HepG2 (cell line): ENCODE results near the gene SSBP4. TPM values are rescaled to one million over a fixed set of nuclear protein-coding genes. Genes with fewer than 3 reads are reported as not detected.

Experiments
- HNF4G ChIP-seq, 2 experiments: sonication (generic) in 1 of 2; formaldehyde crosslinking in 1 of 2; IDR thresholded peaks; 2 replicates each; pipeline versions ENCODE4 v1.4.0 to v1.6.1; 2011 to 2020; ENCODE audit warnings: borderline replicate concordance in 2 of 2, low read depth in 2 of 2, mild to moderate bottlenecking in 2 of 2, low read length in 1 of 2, missing genetic modification reagents in 1 of 2, moderate library complexity in 1 of 2
- IKZF1 ChIP-seq: fragments of 450-650 bp; IDR thresholded peaks from 2 replicates; pipeline ENCODE4 v1.7.1; 2016
- JUND ChIP-seq: sonication (generic); formaldehyde crosslinking; IDR thresholded peaks from 2 replicates; pipeline ENCODE4 v1.8.0; 2022; ENCODE audit warnings: mild to moderate bottlenecking, missing genetic modification reagents
- MED13 ChIP-seq: sonication (generic); formaldehyde crosslinking; IDR thresholded peaks from 2 replicates; pipeline ENCODE4 v1.5.0; 2020; ENCODE audit warnings: missing genetic modification reagents
- NCOR1 ChIP-seq: fragments of 200-600 bp; sonication (generic); IDR thresholded peaks from 2 replicates; pipeline ENCODE4 v1.7.0; 2017; ENCODE audit warnings: antibody characterized with exemption, low read length, borderline replicate concordance
- PAWR ChIP-seq: sonication (generic); formaldehyde crosslinking; IDR thresholded peaks from 2 replicates; pipeline ENCODE4 v1.4.0; 2020; ENCODE audit warnings: missing genetic modification reagents, mild to moderate bottlenecking, borderline replicate concordance
- PHB2 ChIP-seq: fragments of 450-650 bp; IDR thresholded peaks from 2 replicates; pipeline ENCODE4 v1.6.1; 2018; ENCODE audit not compliant: partially characterized antibody
- PPARG ChIP-seq: conservative IDR thresholded peaks from 2 replicates; pipeline ENCODE4 v1.6.1; 2016; ENCODE audit warnings: missing biosample characterization, missing genetic modification reagents
- RXRB ChIP-seq: IDR thresholded peaks from 2 replicates; pipeline ENCODE4 v1.6.1; 2016; ENCODE audit warnings: borderline replicate concordance, missing genetic modification reagents, missing compliant biosample characterization
- SMARCE1 ChIP-seq: fragments of 450-650 bp; IDR thresholded peaks from 2 replicates; pipeline ENCODE4 v1.6.1; 2017; ENCODE audit warnings: borderline replicate concordance
- SNAPC5 ChIP-seq: sonication (generic); formaldehyde crosslinking; IDR thresholded peaks from 2 replicates; pipeline ENCODE4 v1.8.1; 2023; ENCODE audit warnings: mild to moderate bottlenecking, missing genetic modification reagents, borderline replicate concordance
- TRAFD1 ChIP-seq: sonication (generic); formaldehyde crosslinking; IDR thresholded peaks from 2 replicates; pipeline ENCODE4 v1.5.1; 2020; ENCODE audit warnings: missing genetic modification reagents, mild to moderate bottlenecking, borderline replicate concordance
- ZFP36 ChIP-seq: fragments of 150-350 bp; IDR thresholded peaks from 2 replicates; pipeline ENCODE4 v1.6.1; 2018; ENCODE audit warnings: borderline replicate concordance, low read length, low read depth; ENCODE audit not compliant: partially characterized antibody
- ZFP36L1 ChIP-seq: sonication (generic); formaldehyde crosslinking; IDR thresholded peaks from 2 replicates; pipeline ENCODE4 v1.8.0; 2022; ENCODE audit warnings: mild to moderate bottlenecking, missing genetic modification reagents, moderate library complexity
- ZFP36L2 ChIP-seq: sonication (generic); formaldehyde crosslinking; IDR thresholded peaks from 2 replicates; pipeline ENCODE4 v1.4.0; 2020; ENCODE audit warnings: missing genetic modification reagents
- ZNF230 ChIP-seq: sonication (generic); formaldehyde crosslinking; IDR thresholded peaks from 2 replicates; pipeline ENCODE4 v1.4.0; 2020; ENCODE audit warnings: mild to moderate bottlenecking, missing genetic modification reagents
- polyA plus RNA-seq, 8 experiments: library from polyadenylated mRNA; depleted of rRNA in 3 of 8; stranded (reverse) in 7 of 8; unstranded in 1 of 8; fragments of >200 nt; fragmentation: Illumina TruSeq in 4 of 8; extraction: Trizol in 4 of 8; gene quantifications; 2 replicates each; pipeline versions ENCODE4 v1.2.1 to v1.2.3, GENCODE V29; 2011 to 2016; ENCODE audit warnings: low read depth in 4 of 8, missing spikeins in 1 of 8, mixed read lengths in 1 of 8; ENCODE audit not compliant: insufficient read depth in 1 of 8
- total RNA-seq, 5 experiments: library from RNA; depleted of rRNA; stranded (reverse); fragments of >200 nt; fragmentation: Illumina TruSeq; extraction: Trizol; gene quantifications; 2 replicates each; pipeline ENCODE4 v1.2.3, GENCODE V29; 2016; ENCODE audit warnings: low read depth in 1 of 5
- TF ChIP-seq, protein P1 (sequence below): sonication (generic); formaldehyde crosslinking; IDR thresholded peaks from 2 replicates; pipeline ENCODE4 v1.9.0; 2022; ENCODE audit warnings: low read depth, missing genetic modification reagents
- TF ChIP-seq, protein P2 (sequence below): sonication (generic); formaldehyde crosslinking; IDR thresholded peaks from 2 replicates; pipeline ENCODE4 v1.8.1; 2022; ENCODE audit warnings: mild to moderate bottlenecking, missing genetic modification reagents
- TF ChIP-seq, protein P3 (sequence below): sonication (generic); formaldehyde crosslinking; IDR thresholded peaks from 2 replicates; pipeline ENCODE4 v1.9.0; 2021; ENCODE audit warnings: missing genetic modification reagents, borderline replicate concordance
- TF ChIP-seq, protein P4 (sequence below), 2 experiments: fragments of 450-650 bp in 1 of 2; sonication (generic) in 1 of 2; formaldehyde crosslinking; IDR thresholded peaks; 2 replicates each; pipeline versions ENCODE4 v1.5.0 to v1.8.0; 2020 to 2022; ENCODE audit warnings: mild to moderate bottlenecking in 1 of 2, missing genetic modification reagents in 1 of 2

Gene SSBP4
- total and polyA plus RNA-seq, 2 of the 13 experiments (the other 11 are each of a cell fraction or from before 2014, with no cell fraction given), result 20.8 to 39.5 TPM

DNA sequence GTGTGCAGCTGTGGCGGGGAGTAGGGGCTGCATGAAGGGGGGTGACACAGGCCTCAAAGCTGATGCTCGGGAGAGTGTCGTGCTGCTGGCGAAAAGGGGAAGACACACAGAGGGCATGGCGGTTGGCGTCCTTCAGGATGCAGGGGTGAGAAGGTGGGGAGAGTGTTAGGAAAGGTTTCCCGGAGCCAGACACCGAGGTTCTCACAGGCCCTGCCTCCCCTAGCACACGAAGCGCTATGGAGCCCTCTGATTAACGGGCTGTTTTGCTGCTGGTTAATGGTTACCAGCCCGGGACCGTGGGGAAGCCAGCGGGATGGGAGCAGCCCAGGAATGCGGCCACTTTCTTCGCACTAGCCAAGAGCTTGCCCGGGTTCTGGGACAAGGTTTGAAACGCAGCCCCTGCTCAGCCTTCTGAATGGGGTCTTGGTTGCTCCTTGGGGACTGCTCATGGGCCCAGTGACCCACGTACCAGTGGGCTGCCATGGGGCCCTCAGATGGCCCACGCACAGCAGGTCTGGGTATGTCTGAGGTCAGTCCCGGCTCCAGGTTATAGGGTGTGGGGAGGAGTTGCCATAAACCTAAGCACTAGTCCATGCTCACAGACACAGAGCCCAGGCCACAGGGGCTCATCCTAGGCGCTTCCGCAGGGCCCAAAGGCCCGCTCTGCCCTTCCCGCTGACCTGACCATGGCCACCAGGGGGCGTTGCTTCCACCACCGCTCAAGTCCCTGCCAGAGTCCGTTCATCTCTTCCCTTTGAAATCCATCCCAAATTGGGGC is 50.1 kb downstream of the SSBP4 start (continued):
- TF ChIP-seq MED13, result no peak
- TF ChIP-seq RXRB (CRISPR knock-in tag), result peak; percentile 45; the same call in 1 of the 2 replicates
- TF ChIP-seq, protein P1, sequence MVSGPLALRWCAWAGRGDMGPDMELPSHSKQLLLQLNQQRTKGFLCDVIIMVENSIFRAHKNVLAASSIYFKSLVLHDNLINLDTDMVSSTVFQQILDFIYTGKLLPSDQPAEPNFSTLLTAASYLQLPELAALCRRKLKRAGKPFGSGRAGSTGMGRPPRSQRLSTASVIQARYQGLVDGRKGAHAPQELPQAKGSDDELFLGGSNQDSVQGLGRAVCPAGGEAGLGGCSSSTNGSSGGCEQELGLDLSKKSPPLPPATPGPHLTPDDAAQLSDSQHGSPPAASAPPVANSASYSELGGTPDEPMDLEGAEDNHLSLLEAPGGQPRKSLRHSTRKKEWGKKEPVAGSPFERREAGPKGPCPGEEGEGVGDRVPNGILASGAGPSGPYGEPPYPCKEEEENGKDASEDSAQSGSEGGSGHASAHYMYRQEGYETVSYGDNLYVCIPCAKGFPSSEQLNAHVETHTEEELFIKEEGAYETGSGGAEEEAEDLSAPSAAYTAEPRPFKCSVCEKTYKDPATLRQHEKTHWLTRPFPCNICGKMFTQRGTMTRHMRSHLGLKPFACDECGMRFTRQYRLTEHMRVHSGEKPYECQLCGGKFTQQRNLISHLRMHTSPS, result no peak
- TF ChIP-seq PHB2, result no peak
- no peak for TF ChIP-seq IKZF1
- TF ChIP-seq, protein P2, sequence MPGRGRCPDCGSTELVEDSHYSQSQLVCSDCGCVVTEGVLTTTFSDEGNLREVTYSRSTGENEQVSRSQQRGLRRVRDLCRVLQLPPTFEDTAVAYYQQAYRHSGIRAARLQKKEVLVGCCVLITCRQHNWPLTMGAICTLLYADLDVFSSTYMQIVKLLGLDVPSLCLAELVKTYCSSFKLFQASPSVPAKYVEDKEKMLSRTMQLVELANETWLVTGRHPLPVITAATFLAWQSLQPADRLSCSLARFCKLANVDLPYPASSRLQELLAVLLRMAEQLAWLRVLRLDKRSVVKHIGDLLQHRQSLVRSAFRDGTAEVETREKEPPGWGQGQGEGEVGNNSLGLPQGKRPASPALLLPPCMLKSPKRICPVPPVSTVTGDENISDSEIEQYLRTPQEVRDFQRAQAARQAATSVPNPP, result no peak
- TF ChIP-seq PAWR (CRISPR knock-in tag), result 0 out of 2 replicates have a peak, but pooled peaks have one; percentile 62
- TF ChIP-seq ZFP36, result no peak
- no peak for TF ChIP-seq SNAPC5 (CRISPR knock-in tag)
- TF ChIP-seq JUND (CRISPR knock-in tag), result no peak
- no peak for TF ChIP-seq SMARCE1
- TF ChIP-seq ZNF230 (CRISPR knock-in tag), result no peak
- TF ChIP-seq ZFP36L1 (CRISPR knock-in tag), result no peak
- no peak for TF ChIP-seq TRAFD1
- TF ChIP-seq, protein P3, sequence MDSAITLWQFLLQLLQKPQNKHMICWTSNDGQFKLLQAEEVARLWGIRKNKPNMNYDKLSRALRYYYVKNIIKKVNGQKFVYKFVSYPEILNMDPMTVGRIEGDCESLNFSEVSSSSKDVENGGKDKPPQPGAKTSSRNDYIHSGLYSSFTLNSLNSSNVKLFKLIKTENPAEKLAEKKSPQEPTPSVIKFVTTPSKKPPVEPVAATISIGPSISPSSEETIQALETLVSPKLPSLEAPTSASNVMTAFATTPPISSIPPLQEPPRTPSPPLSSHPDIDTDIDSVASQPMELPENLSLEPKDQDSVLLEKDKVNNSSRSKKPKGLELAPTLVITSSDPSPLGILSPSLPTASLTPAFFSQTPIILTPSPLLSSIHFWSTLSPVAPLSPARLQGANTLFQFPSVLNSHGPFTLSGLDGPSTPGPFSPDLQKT, result no peak
- TF ChIP-seq PPARG, result no peak
- no peak for TF ChIP-seq HNF4G (IDR thresholded peaks at IDR 0.05; ENCODE audit: borderline replicate concordance, low read depth, low read length)
- no peak for TF ChIP-seq HNF4G (CRISPR knock-in tag; IDR thresholded peaks at IDR 0.05; ENCODE audit: borderline replicate concordance, low read depth)
- TF ChIP-seq ZFP36L2 (CRISPR knock-in tag), result no peak
- TF ChIP-seq, protein P4, sequence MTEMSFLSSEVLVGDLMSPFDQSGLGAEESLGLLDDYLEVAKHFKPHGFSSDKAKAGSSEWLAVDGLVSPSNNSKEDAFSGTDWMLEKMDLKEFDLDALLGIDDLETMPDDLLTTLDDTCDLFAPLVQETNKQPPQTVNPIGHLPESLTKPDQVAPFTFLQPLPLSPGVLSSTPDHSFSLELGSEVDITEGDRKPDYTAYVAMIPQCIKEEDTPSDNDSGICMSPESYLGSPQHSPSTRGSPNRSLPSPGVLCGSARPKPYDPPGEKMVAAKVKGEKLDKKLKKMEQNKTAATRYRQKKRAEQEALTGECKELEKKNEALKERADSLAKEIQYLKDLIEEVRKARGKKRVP (CRISPR knock-in tag; IDR thresholded peaks at IDR 0.05), result no peak
- no peak for TF ChIP-seq NCOR1
